H54 (cell line): ENCODE measurements around the gene KHDC4.

ENCODE experiments used
- DNase-seq: peaks from one replicate; pipeline ENCODE4 v3.0.0; 2011; ENCODE audit warnings: low spot score, mixed read lengths; ENCODE audit not compliant: insufficient read length
- FAIRE-seq: peaks from 3 replicates; lab custom pipeline; 2011; peaks lifted over from hg19 to GRCh38; lab: Jason Lieb, UNC
- POLR2A ChIP-seq: IDR thresholded peaks from 2 replicates; pipeline ENCODE4 v1.6.1; 2011; ENCODE audit warnings: low read depth, mild to moderate bottlenecking, low read length

The KHDC4 gene

DNA sequence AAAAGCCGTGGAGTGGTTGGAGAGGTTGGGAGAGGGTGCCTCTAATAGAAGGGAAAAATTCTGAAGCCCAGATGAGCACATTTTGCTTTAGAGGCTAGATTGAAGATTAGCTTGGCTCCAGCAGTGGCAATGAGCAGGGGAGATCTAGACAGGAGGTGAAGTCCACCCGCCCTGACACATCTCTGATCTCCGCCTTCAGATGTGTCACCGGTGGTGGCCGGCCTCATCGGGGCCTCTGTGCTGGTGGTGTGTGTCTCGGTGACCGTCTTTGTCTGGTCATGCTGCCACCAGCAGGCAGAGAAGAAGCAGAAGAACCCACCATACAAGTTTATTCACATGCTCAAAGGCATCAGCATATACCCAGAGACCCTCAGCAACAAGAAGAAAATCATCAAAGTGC is 66.4 kb downstream of the KHDC4 start:
- no peak for TF ChIP-seq POLR2A
- no peak for FAIRE-seq
- DNase-seq, result no peak

GRCh38 chr1:155864393-155864792 is 69.8 kb downstream of the KHDC4 start:
- no peak for TF ChIP-seq POLR2A
- FAIRE-seq, result no peak
- DNase-seq, result no peak
